HPDE6-E6E7 (cell line): ENCODE data around the gene C2.
"Not testable (repeated sequence)": the region's sequence is repeated elsewhere in the genome, so short reads cannot be mapped to it uniquely, and the experiment has no call there.

Source experiments
- DNase-seq: peaks from one replicate; pipeline ENCODE4 v3.0.0; 2011; ENCODE audit warnings: missing footprints; ENCODE audit errors: extremely low spot score

Gene C2

GRCh38 chr6:31978831-31979230 is 51.3 kb downstream of the C2 start:
- DNase-seq = no peak

GRCh38 chr6:31979238-31979898 is 51.9 kb downstream of the C2 start:
- no peak for DNase-seq

- not testable (repeated sequence) for DNase-seq
These were observed 52.8 kb downstream of the C2 start for GRCh38 chr6:31980195-31980876.

- DNase-seq = not testable (repeated sequence)
These were observed 53.5 kb downstream of the C2 start for GRCh38 chr6:31980998-31981397.

- not testable (repeated sequence) for DNase-seq
These were observed 54.2 kb downstream of the C2 start, which contains the start of gene C4A for GRCh38 chr6:31981744-31982143. Gene C4A (plus strand): TSS chr6:31982057. CDS start chr6:31982108, 51 bp downstream.

- not testable (repeated sequence) for DNase-seq
These were observed 61.8 kb downstream of the C2 start for GRCh38 chr6:31989363-31989762.

GRCh38 chr6:31994421-31994820 is 66.9 kb downstream of the C2 start:
- not testable (repeated sequence) for DNase-seq
